PFSK-1 (cell line): ENCODE measurements around the gene AS3MT.

Experiments used
- POLR2AphosphoS5 ChIP-seq: IDR thresholded peaks from 2 replicates; pipeline ENCODE4 v1.6.1; 2012; ENCODE audit warnings: low read depth, mild to moderate bottlenecking, control low read depth, low read length, moderate library complexity
- SIN3A ChIP-seq: IDR thresholded peaks from 2 replicates; pipeline ENCODE4 v1.6.1; 2012; ENCODE audit warnings: mild to moderate bottlenecking, low read length, moderate library complexity, borderline replicate concordance; ENCODE audit not compliant: insufficient read depth
- TAF1 ChIP-seq: IDR thresholded peaks from 2 replicates; pipeline ENCODE4 v1.6.1; 2012; ENCODE audit warnings: low read length, control low read depth, borderline replicate concordance; ENCODE audit not compliant: insufficient read depth
- TF ChIP-seq, protein P1 (sequence below), 2 experiments: IDR thresholded peaks; 2 replicates each; pipeline versions ENCODE4 v1.6.1 to v1.8.0; 2011 to 2012; ENCODE audit warnings: low read depth in 2 of 2, low read length in 2 of 2, control low read depth in 1 of 2, inconsistent platforms in 1 of 2, mild to moderate bottlenecking in 1 of 2, moderate library complexity in 1 of 2; ENCODE audit not compliant: insufficient read depth in 1 of 2

DNA sequence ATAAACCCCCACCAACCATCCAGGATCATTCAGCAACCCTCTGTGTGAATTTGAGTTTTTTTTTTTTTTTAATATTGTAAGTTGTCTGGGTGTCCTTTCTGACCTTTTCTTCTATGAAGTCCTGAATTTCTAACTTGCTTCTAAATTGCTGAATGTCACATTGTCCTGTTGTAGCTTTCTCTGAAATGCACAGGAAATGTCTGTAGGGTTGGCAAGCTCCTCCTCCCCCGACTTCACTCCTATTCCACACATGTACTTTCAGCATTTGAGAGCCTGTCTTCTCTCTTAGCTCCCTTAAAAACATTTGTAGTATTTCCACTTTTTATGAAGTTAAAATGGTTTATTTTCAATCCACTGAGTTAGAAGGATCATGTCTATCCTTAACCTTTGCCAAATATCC lies 45.5 kb downstream of the AS3MT start:
- TF ChIP-seq POLR2AphosphoS5 (no peak), TAF1 (no peak), SIN3A (no peak)
- TF ChIP-seq, protein P1, sequence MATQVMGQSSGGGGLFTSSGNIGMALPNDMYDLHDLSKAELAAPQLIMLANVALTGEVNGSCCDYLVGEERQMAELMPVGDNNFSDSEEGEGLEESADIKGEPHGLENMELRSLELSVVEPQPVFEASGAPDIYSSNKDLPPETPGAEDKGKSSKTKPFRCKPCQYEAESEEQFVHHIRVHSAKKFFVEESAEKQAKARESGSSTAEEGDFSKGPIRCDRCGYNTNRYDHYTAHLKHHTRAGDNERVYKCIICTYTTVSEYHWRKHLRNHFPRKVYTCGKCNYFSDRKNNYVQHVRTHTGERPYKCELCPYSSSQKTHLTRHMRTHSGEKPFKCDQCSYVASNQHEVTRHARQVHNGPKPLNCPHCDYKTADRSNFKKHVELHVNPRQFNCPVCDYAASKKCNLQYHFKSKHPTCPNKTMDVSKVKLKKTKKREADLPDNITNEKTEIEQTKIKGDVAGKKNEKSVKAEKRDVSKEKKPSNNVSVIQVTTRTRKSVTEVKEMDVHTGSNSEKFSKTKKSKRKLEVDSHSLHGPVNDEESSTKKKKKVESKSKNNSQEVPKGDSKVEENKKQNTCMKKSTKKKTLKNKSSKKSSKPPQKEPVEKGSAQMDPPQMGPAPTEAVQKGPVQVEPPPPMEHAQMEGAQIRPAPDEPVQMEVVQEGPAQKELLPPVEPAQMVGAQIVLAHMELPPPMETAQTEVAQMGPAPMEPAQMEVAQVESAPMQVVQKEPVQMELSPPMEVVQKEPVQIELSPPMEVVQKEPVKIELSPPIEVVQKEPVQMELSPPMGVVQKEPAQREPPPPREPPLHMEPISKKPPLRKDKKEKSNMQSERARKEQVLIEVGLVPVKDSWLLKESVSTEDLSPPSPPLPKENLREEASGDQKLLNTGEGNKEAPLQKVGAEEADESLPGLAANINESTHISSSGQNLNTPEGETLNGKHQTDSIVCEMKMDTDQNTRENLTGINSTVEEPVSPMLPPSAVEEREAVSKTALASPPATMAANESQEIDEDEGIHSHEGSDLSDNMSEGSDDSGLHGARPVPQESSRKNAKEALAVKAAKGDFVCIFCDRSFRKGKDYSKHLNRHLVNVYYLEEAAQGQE (IDR thresholded peaks at IDR 0.05; ENCODE audit: insufficient read depth in 1 of 2, low read depth in 2 of 2, low read length in 2 of 2): no peak
